HG03565 (cell line): ENCODE results near the gene DHRS1.

Source experiments
- ATAC-seq: cut with Tn5 transposase; IDR thresholded peaks from one replicate; pipeline ENCODE4 v1.9.1; 2021; ENCODE audit warnings: mild to moderate bottlenecking, moderate library complexity; ENCODE audit not compliant: unreplicated experiment

Gene DHRS1

DNA sequence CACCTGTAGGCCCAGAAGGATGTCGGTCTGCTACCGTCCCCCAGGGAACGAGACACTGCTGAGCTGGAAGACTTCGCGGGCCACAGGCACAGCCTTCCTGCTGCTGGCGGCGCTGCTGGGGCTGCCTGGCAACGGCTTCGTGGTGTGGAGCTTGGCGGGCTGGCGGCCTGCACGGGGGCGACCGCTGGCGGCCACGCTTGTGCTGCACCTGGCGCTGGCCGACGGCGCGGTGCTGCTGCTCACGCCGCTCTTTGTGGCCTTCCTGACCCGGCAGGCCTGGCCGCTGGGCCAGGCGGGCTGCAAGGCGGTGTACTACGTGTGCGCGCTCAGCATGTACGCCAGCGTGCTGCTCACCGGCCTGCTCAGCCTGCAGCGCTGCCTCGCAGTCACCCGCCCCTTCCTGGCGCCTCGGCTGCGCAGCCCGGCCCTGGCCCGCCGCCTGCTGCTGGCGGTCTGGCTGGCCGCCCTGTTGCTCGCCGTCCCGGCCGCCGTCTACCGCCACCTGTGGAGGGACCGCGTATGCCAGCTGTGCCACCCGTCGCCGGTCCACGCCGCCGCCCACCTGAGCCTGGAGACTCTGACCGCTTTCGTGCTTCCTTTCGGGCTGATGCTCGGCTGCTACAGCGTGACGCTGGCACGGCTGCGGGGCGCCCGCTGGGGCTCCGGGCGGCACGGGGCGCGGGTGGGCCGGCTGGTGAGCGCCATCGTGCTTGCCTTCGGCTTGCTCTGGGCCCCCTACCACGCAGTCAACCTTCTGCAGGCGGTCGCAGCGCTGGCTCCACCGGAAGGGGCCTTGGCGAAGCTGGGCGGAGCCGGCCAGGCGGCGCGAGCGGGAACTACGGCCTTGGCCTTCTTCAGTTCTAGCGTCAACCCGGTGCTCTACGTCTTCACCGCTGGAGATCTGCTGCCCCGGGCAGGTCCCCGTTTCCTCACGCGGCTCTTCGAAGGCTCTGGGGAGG, 11.3 kb upstream of the DHRS1 start, which contains the start of gene LTB4R:
Gene LTB4R, plus strand, starts transcription at position 857 of the 959 bp plus-strand sequence. CDS start 4,150 bp downstream, outside the sequence.
- ATAC-seq = peak; percentile 56

DNA sequence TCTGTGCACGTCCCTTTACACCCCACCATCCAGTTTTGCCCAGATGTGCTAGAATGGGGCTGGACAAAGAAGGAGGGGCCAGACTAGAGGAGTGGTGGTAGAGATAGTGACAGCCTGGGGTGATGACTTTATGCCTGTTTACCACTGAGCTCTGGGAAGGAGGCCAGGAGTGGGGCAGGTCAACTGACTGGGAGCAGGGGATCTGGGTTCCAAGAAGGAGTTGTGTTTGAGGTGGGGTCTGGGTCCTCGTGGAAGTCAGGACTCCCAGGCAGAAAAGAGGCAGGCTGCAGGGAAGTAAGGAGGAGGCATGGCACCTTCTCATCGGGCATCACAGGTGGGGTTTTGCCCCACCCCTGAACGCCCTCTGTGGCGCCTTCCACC, 10.7 kb upstream of the DHRS1 start:
- ATAC-seq = no peak

DNA sequence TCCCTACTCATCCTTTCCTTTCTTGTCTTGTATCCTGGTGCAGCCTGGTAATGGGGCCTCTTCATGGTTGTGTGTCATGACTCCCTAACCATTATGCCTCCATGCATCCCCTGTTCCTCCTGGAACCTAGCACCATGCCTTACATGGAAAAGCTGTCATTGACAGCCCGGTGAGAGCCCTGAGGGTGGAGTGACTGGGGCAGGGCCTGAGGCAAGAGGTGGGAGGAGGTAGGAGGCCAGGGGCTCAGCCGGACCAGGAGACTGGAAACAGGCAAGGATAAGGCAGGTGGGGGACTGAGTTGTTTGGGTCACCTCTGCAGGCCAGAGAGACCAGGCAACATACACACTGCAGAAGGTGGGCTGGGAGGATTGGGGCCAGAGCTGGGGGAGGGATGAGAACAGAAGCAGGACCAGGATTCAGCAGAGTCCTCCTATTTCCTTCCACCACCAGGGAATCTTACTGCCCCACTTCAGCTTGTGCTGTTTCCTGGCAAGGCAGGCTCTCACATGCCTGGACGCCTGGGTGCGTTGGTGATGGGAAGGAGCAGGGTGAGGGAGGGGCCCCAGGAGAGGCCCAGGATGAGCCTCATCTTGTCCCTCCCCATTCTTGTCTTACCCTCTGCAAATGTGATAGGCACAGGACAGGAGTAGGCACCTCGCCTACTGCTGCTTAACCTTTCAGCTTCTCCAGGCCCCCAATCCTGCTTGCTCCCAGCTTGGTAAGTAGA, 10.1 kb upstream of the DHRS1 start, which contains the start of gene LTB4R2:
Gene LTB4R2, plus strand, starts transcription at position 603 of the 727 bp plus-strand sequence. CDS start 525 bp downstream, outside the sequence.
- no peak for ATAC-seq

DNA sequence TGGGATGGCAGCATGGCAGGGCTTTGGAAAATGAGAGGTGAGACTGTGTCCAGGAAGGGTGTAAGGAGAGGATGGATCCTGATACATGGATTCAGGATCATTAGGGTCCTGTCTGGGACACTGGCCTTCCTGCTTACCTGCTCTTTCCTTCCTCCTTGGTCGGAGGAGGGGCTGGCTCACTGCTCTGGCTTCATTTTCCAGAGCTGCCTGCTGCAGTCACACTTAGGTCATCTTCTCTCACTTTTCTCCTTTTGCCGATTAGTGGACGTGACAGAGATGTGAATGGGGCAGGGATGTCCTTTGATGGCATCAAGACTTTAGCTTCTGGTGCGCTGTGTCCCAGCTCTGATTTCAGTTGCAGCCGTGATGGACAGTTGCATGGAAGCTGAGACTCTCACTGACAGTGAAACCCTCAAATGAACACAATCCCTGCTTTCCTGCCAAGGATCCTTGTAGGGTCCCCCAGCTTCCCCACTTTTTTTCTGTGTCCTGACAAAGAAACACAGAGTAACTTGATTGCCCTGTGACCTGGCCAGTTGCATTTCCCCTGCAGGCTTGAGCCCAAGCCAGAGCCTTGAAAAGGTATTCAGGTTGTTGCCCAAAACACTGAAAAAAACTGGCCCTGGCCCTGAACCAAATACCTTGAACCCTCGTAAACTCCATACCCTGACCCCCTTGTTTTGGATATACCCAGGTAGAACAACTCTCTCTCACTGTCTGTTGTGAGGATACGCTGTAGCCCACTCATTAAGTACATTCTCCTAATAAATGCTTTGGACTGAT, 9.0 kb upstream of the DHRS1 start:
- ATAC-seq = no peak

DNA sequence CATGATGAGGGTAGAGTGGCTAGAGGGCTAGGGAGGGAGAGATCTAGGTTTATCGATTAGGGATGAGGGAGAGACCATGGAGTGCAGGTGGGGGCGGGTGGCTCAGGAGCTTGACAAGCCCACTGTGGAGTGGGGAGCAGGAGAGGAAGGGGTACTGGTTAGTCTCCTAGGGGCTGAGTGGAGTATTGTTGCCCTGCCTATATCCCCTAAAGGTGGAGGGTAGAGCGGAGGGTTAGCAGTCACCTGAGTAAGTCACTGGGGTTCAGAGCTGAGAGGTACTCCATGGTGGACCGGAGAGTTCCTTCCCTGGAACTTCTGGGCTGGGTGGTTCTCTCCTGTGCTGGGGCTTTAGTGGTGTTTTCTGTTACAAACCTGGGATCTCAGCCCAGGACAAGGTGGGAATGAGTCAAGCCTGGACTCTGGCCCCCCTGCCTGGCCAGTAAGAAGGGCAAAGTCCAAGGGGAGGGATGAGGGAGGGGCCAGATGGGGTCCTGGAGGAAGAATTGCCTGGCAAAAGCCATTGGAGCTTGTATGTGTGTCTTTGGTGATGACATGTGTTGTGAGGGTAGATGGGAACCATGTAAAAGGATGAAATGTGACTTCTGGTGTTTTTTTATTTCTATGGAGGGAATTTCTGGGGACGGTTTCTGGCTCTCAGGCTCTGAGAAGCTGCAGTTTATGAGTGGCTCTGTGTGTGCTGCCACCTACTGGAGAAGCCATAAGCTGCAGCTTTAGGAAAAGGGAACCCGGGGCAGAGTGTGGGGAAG, 8.2 kb upstream of the DHRS1 start, which contains the start of gene CIDEB:
Gene CIDEB, minus strand, starts transcription at position 403 of the 767 bp plus-strand sequence. Its CDS starts 119 bp downstream, at position 284.
- no peak for ATAC-seq

DNA sequence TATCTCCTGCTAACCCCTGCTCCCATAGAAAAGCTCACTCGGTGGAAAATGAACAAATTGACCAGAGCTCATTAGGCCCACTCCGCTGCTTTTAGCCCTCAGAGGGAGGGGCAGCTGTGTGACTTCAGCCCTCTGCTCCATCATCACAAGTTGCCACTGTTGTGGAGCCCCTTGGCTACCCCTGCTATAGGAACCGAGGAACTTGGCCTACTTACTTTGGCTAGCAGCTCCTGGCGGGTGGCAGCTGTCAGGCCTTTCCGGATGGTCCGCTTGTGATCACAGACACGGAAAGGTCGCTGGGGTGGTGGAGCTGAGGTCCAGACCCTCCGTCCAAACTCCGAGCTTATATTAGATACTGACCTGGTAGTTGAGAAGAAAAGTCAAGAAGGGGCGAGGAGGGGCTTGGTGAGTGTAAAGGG, 7.6 kb upstream of the DHRS1 start:
- ATAC-seq = no peak

DNA sequence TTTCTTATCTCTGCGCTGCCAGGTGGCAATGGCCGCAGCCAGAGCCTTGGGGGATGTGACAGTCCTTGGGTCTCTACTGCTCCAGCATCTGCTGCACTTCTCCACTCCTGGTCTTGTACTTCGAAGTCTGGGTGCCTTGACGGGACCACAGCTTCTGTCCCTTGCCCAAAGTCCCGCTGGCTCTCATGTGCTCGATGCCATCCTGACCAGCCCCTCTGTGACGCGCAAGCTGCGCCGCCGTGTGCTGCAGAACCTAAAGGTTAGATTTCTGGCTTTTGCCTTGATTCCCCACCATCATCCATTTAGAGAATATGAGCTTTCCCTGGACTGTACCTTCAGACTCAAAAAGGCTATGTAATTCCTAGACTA, 4.4 kb upstream of the DHRS1 start:
- ATAC-seq = no peak

DNA sequence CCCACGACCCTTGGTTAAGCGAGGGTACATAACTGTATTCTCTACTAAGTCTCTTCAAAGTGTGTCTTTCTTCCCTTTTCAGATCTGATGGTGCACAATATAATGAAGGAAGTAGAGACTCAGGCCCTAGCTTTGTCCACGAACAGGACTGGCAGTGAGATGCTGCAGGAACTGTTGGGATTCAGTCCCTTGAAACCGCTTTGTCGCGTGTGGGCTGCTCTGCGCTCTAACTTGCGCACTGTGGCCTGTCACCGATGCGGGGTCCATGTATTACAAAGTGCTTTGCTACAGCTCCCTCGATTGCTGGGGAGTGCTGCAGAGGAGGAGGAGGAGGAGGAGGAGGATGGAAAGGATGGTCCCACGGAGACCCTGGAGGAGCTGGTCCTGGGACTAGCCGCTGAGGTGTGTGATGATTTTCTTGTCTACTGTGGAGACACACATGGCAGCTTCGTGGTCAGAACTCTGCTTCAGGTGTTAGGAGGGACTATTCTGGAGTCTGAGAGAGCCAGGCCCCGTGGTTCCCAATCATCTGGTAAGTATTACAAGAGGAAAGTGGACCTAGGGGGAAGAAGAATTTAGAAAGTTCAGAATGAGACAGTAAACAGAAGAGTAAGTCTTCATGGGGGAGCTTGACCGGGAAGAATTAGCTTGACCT, 873 bp upstream of the DHRS1 start:
- ATAC-seq = no peak

DNA sequence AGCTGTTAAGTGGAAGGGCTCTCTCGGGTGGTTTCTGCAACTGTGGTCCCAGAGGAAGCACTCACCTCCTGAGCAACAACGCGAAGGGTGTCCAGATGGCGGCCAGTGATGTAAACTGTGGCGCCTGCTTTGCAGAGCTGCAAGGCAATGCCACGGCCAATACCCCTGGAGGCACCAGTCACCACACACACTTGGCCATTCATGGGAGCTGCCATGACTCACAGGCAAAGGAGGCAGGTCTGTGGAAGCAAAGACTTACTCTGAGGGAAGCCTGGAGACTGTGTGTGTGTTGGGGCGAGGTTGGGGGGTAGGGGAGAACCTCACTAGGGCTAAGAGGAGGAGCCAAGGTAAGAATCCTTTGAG, 707 bp downstream of the DHRS1 start:
- ATAC-seq = no peak

DNA sequence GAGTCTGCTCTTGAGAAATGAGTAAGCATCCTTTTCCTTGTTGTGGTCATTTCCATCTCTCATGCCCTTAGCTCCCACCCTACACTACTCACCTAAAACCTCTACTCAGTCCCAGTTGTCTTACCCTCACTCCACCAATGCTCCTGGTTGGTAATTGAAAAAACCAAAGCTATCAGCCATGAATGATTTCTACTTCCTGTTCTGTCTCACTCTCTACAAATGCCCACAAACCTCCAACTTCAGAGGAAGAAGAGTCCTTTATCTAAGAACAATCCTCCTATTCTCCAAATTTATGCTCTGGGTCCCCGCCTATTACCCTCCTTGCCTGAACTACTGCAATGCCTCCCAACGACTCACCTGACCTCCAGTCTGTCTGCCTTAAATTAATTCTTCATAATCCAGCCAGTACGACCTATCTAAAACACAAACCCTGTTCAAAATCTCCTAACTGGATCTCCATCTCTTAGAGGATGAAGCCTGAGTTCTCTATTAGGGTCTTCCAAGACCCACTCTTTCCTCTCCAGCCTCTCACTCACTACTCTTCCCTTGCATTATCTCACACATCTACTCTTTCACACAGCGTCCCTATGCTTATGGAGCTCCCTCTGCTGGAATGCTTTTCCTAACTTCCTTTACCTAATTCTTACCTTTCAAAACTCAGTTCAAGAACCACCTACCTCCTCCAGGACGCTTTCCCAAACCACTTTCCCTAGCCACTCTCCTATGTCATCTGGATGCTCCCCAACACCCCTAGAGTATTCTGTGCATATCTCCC, 2.2 kb downstream of the DHRS1 start:
- ATAC-seq = peak; percentile 2

DNA sequence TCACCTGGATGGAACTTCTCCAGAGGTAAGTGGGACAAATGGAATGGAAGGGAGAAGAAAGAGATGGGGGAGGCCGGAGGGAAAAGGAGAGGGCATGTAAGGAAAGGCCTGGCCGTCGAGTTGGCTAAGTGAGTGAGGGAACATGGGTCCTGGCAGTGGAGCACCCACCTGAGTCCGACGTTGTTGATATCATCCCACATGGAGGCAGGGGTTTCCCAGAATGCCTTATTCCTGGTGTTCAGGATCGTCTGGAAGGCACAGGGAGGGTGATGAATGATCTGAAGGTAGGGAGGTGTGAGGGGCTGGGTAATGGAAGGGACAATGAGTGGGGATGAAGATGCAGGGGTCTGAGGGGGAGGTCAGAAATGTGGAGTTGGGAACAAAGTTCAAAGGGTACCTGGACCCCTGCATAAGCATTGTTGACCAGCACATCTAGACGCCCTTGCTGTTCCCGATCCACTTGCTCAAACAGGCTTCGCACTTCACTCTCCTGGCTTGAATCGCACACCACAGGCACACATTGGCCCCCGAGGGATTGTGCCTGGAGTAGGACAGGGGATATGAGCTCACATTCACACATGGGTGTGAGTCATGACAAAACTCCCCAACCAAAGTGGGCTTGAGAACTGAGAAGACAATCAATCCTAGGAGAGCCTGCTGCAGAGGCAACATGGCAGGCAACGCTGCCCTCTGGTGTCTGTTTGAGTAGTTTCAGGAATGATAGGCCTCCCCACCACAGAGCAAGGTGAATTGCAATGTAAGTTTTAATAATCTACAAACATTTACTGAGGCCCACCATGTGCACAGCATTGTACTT, 3.0 kb downstream of the DHRS1 start:
- ATAC-seq = peak; percentile 46

DNA sequence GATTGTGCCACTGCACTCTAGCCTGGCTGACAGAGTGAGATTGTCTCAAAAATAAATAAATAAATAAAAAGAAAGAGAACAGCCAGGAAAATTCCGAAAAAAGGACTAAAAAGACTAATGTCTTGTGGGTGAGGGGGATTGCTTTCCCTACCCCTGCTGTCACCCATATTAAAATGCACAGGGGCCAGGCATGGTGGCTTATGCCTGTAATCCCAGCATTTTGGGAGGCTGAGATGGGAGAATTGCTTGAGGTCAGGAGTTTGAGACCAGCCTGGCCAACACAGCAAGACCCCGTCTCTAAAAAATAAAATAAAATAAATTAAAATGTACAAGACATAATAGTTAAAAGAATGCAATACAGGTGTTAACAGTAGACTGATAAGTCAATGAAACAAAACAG, 6.1 kb downstream of the DHRS1 start:
- no peak for ATAC-seq

DNA sequence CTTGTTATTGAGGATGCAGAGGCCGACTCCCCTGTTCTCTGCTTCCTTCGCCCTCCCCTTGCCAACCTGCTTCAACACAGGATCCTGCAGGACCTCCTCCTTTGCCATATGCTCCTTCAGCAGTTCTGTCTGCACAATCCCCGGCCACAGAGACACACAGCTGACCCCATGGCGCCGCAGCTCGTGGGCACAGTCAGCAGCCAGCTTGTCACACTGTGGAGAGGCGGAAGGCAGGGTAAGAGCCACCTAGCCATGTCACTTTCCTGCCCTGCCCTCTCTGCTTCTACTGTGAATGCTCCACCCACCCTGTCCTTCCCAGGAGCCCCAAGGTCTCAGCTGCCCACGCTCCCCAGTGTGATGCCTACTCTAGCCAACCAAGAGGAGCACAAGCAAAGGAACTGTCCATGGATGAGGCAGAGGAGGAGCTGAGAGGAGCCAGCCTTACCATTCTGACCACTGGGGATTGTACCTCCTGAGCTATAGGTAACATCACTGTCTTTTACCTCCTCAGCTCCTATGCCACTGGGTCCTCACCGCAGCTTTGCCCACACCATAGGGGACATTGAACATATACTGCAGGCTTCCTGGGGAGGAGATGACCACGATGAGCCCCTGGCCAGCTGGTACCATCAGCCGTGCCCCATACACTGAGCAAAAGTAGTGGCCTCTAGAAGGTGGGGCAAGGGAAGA, 7.3 kb downstream of the DHRS1 start:
- ATAC-seq = no peak

DNA sequence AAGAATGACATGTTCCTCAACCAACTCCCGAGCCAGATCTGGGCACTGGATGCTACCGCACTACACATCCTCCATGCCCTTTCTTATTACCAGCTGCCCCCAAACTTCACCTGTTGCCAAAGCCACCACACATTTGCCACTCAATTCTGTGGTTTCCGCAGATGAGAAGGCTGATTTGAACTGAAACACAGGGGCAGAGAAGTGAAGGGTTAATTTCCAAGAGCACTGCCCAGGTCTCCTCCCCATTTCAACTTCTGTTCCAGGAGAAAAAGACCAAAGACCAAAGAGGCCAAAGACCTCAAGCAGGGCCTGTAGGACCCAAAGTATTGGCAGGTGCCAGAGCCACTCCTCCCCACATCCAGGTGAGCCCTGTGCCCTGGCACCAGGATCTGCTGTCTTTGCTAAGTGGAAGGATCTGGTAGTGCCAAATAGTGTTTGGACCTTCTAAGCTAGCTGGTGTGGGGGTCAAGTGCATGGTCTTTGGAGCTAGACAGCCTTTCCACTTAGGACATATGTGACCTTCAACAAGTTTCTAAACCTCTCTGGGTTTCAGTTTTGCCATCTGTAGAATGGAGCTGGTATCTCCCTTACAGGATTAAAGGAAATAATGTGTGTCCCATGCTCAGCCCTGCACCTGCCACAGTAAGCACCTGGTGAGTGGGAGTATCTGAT, 8.0 kb downstream of the DHRS1 start:
- ATAC-seq = no peak

DNA sequence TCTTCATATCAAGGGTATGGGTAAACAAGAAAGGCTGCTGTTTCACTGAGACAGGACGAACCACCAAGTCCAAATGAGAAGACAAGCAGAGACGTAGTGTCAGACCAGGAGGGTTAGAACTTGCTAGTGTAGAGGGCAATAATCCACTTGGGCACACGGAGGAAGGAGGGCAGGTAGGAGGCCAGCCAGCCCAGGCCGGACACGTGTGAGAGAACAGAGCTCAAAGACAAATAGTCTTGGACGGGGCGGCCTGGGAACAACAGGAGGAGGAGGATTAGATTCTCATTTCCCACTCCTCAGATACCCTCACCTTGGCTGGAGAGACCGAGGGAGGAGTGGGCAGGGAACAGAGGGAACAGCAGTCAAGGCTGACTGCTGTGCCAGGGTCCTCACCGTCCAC, 8.8 kb downstream of the DHRS1 start:
- ATAC-seq = no peak

DNA sequence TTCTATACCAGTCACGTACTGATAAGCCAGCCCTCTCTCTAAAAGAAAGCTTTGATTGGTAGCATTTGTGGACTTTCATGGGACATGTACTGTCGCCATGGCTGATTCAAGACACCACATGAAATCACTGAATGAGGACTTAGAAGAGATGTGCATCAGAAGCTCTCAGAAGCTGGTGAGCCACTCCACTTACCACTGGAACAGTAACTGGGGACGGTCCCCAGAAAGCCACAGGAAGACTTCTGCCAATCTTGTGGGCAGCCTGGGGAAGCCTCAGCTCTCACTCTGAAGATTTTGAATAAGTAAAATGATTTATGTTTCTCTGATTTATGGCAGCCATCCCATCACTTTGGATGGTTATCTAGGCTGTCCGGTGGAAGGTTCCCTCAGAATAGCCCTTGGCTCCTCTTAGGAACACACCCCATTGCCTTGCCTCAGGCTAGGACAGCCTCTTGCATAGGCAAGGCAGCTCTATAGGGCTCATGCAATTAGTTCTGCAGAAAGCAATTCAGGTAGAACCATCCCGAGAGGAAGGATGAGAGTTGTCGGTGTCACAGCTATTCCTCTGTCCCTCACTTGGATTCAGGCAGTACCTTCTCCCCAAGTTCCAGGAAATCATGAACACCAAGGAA, 9.8 kb downstream of the DHRS1 start:
- ATAC-seq = peak; percentile 37

DNA sequence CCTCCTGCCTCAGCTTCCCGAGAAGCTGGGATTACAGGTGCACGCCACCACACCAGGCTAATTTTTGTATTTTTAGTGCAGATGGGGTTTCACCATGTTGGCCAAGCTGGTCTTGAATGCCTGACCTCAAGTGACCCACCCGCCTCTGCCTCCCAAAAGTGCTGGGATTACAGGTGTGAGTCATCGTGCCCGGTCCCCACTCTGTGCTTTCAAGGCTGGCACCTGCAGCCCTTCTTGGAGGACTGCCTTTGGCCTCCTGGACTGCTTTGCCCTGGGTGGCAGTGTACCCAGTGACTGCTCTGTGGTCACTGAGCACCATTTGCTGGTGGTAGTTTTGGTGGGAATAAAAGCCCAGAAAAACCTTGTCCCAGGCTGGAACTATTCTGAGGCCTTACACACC, 12.6 kb downstream of the DHRS1 start:
- no peak for ATAC-seq
